Measurements from ENCODE around the gene KRTAP2-4.
"Not testable (repeated sequence)": the region's sequence is repeated elsewhere in the genome, so short reads cannot be mapped to it uniquely, and the experiment has no call there.

KRTAP2-4 gene

DNA sequence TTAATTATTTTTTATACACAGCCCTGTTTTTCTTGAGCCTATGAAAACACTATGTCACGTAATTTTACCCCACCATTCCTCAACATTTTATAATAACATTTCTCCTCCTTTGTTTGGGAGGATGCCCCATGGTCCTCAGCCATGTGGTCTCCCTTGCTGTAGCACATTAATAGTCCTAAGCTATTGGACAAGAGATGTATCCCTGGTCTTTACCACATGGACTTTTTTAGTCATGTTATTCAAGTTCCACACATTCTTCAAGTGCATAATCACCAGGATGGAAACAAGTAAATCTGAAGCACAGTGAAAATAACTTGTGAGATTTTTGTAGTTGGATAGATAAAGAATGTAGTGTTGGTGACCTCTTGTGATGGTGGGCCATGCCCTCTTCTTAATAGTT, 3.7 kb downstream of the KRTAP2-4 start:
- no peak overlapping the region for H3K4me3 ChIP-seq (ENCODE audit: low read depth, low read length)
- TF ChIP-seq, protein P1, sequence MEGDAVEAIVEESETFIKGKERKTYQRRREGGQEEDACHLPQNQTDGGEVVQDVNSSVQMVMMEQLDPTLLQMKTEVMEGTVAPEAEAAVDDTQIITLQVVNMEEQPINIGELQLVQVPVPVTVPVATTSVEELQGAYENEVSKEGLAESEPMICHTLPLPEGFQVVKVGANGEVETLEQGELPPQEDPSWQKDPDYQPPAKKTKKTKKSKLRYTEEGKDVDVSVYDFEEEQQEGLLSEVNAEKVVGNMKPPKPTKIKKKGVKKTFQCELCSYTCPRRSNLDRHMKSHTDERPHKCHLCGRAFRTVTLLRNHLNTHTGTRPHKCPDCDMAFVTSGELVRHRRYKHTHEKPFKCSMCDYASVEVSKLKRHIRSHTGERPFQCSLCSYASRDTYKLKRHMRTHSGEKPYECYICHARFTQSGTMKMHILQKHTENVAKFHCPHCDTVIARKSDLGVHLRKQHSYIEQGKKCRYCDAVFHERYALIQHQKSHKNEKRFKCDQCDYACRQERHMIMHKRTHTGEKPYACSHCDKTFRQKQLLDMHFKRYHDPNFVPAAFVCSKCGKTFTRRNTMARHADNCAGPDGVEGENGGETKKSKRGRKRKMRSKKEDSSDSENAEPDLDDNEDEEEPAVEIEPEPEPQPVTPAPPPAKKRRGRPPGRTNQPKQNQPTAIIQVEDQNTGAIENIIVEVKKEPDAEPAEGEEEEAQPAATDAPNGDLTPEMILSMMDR (IDR thresholded peaks at IDR 0.05; ENCODE audit: low read depth, low read length) = no peak

DNA sequence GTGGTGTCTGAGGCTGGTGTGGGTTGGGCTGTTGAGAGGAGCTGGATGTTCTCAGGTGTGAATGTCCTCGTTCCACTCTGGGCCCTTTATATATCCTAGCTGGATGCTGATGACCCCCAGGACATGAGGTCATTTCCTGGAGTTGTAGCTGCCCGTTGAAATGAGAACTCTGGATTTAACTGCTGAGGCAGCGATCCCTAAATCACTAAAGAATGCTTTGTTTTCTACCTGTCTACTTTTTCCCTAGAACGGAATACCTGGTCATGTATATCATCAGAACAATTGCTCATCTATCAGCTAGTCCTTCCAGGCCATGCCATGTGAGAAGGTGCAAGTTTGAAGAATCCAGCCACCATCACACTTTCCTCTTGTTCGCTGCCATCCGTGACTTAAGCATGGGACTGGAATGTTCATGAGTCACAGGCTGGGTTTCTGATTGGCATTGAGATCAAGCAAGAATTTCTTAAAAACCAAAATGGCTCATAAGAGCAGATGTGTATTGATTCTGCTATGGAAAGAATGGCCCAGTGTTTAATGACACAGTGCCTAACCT, 5.6 kb downstream of the KRTAP2-4 start, which contains the start of gene KRTAP2-3:
Gene KRTAP2-3, minus strand, starts transcription at position 63 of the 553 bp plus-strand sequence. CDS start 64 bp downstream, outside the sequence.
- no peak within 1 kb of the TSS for H3K4me3 ChIP-seq (ENCODE audit: low read depth, low read length)
- TF ChIP-seq, protein P1 (IDR thresholded peaks at IDR 0.05; ENCODE audit: low read depth, low read length) = no peak

DNA sequence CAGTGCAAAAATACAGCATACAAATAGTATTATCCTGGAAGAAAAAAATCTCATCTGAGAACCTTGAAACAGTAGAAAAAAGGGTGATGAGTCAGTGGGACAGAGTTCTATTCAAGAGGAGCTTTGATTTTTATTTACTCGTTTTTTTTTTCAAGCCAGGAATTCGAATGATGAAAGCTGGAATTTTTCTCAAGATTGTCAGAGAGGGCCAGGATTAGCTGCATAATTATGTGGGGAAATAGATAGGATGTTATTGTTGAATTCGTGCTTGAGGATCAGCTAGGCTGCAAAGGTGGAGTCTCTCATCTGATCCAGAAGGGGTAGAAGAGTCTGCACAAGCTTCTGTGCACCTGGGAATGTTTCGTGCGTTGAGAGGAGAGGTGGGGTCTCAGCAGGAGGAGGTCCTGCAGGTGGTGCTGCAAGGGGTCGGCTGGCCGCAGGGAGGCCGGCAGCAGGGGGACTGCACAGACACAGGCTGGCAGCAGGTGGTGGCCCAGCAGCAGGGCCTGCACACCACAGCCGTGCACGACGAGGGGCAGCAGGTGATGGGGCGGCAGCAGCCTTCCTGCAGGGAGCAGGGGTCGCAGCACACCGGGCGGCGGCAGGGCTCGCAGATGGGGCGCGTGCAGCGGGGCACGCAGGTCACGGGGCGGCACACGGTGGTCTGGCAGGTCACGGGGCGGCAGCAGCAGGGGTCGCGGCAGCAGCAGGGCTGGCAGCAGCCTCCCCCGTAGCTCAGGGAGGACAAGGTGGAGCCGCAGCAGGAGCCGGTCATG, 6.2 kb downstream of the KRTAP2-4 start:
- H3K4me3 ChIP-seq (ENCODE audit: low read depth, low read length) = not testable (repeated sequence)

DNA sequence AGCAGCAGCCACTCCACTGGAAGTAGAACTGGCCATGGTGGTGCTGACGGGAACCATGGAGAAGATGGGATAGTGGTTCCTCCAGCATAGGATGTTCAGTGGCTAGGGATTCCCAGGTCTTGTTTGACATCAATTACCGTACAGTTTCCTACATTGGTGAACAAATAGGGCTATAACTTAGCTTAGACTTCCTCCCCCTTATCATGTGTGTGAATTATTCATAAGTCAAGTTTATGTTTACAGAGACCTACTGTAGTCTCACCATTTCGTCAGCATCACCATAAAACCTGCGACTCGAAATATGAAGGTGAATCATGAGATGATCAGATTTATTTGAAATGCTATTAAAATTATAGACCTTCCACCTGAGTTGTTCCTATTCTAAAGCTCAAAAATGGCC, 6.9 kb downstream of the KRTAP2-4 start:
- TF ChIP-seq, protein P1 (IDR thresholded peaks at IDR 0.05; ENCODE audit: low read depth, low read length) = no peak
- H3K4me3 ChIP-seq (ENCODE audit: low read depth, low read length) = no peak overlapping the region

DNA sequence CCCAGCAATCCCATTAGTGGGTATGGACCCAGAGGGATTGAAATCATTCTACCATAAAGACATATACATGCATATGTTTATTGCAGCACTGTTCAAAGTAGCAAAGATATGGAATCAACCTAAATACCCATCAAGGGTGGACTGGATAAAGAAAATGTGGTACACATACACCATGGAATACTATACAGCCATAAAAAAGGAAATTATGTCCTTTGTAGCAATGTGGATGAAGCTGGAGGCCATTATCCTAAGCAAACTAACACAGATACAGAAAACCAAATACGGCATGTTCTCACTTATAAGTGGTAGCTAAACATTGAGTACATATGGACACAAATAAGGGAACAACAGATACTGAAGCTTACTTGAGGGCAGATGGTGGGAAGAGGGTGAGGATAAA, 8.1 kb downstream of the KRTAP2-4 start:
- TF ChIP-seq, protein P1 (IDR thresholded peaks at IDR 0.05; ENCODE audit: low read depth, low read length) = no peak
- no peak overlapping the region for H3K4me3 ChIP-seq (ENCODE audit: low read depth, low read length)

DNA sequence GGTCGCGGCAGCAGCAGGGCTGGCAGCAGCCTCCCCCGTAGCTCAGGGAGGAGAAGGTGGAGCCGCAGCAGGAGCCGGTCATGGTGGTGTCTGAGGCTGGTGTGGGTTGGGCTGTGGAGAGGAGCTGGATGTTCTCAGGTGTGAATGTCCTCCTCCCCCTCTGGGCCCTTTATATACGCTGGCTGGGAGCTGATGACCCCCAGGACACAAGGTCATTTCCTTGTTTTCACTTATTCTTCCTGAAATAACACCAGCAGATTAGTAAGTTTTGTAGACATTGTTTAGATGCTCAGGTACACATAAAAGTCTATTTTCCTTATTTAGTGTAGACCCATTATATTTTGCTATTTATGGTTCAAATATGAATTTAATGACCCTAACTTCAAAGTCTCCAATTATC, 10.5 kb downstream of the KRTAP2-4 start, which contains the start of gene KRTAP2-2:
Gene KRTAP2-2, minus strand, starts transcription at position 101 of the 400 bp plus-strand sequence. Its CDS starts 19 bp downstream, at position 82.
- H3K4me3 ChIP-seq (ENCODE audit: low read depth, low read length) = not testable (repeated sequence)

DNA sequence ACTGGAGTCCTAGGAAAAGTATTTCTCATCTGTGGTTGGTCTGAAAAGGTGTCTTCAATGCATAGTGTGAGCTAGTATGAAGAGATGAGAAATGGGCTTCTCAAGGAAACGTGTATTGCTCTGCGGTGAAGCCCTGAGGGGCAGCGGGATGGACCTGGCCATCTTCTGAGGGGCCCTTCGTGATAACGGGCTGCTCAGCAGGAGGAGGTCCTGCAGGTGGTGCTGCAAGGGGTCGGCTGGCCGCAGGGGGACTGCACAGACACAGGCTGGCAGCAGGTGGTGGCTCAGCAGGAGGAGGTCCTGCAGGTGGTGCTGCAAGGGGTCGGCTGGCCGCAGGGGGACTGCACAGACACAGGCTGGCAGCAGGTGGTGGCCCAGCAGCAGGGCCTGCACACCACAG, 11.1 kb downstream of the KRTAP2-4 start:
- not testable (repeated sequence) for H3K4me3 ChIP-seq (ENCODE audit: low read depth, low read length)

DNA sequence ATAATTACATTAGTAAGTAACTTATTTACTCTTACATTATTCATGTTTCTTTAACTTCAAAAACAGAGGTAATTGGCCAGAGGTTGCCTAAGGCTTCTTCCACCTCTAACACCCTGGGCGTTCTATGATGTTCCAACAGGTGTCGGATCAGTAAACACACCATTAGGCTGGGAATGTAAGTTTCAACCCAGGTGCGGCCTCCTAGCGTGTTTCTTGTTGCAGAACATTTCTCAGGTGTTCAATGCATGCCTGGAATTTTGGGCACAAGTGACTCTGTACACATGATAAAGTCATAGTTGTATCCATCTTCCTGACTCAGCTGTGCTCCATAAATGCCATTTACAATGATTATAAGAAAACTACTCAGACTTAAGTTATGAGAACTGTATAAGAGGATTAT, 11.7 kb downstream of the KRTAP2-4 start:
- TF ChIP-seq, protein P1 (IDR thresholded peaks at IDR 0.05; ENCODE audit: low read depth, low read length) = no peak

DNA sequence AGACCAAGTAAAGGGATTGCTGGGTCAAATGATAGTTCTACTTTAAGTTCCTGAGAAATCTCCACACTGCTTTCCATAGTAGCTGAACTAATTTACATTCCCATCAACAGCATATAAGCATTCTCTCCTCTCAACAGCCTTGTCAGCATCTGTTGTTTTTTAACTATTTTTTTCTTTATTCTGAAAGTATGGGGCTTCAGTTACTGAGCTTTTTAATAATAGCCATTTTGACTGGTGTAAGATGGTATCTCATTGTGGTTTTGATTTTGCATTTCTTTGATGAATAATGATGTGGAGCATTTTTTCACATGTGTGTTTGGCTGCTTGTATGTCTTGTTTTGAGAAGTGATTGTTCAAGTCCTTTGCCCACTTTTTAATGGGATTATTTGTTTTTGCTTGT, 13.1 kb downstream of the KRTAP2-4 start:
- H3K4me3 ChIP-seq (ENCODE audit: low read depth, low read length) = no peak overlapping the region
- TF ChIP-seq, protein P1 (IDR thresholded peaks at IDR 0.05; ENCODE audit: low read depth, low read length) = no peak

More for the DNA sequence above, 11.7 kb downstream of the KRTAP2-4 start:
- H3K4me3 ChIP-seq (ENCODE audit: low read depth, low read length) = no peak overlapping the region
